NCI-H2227 treated with DMSO at 0.1 percent for 48 hours (cell line): ENCODE measurements around the gene PXYLP1.

Experiments
- DNase-seq: peaks from one replicate; lab custom pipeline; 2025; lab: John Stamatoyannopoulos, UW

Gene PXYLP1

DNA sequence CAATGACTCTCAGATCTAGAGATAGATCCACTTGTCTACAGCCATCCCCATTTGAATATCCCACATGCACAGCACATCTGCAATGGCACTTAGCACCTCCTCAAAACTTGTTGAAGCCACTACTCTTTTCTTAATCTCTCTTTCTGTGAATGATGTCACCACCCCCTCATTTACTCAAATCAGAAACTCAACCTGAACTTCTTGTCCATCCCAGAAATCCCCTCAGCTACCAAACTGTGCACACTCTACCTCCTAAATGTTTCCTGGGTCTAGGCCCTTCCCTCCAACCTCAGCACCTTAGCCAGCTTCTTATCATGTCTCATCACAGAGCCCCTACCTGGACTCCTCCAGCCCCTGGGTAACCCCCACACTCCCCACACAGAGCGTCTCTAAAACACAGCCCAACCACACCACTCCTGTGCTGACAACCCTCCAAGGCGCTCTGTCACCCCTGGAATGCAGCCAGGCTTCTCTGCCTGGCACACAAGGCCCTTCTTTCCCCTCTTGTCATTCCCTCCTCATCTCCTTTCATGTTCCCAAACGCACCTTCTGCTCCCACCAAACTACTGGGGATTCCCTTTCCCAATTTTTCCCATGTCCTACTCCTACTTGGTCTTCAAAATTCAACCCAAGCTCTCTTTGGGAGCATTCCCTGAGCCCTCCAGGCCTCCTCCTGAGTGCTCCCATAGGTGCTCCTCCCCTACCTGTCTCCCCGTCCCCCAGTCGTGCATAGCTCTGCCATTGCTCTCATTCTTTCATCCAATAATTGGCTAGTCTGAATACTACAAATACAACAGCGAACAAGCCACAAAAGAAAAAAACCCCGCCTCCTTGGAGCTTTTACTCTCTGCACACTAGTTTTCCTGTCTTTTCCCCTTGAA is 96.9 kb downstream of the PXYLP1 start:
- no peak for DNase-seq

DNA sequence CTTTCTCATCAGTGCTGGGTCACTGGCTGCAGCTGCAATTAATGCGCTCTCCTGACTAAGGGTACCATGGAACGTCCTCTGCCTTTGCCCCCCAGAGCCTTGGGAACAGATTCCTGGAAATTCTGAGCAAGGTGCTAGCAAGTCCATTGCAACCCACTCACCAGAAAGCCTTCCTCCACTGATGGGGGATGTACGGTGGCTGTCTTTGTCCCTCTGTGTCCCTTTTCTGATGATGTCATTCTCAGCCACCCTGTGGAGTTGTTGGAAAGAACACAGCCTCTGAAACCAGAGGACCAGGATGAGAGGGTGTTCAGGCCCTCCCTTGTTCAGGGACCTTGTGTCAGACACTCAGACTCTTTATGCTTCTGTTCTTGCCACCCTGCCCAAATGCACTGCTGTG is 98.6 kb downstream of the PXYLP1 start:
- no peak for DNase-seq

DNA sequence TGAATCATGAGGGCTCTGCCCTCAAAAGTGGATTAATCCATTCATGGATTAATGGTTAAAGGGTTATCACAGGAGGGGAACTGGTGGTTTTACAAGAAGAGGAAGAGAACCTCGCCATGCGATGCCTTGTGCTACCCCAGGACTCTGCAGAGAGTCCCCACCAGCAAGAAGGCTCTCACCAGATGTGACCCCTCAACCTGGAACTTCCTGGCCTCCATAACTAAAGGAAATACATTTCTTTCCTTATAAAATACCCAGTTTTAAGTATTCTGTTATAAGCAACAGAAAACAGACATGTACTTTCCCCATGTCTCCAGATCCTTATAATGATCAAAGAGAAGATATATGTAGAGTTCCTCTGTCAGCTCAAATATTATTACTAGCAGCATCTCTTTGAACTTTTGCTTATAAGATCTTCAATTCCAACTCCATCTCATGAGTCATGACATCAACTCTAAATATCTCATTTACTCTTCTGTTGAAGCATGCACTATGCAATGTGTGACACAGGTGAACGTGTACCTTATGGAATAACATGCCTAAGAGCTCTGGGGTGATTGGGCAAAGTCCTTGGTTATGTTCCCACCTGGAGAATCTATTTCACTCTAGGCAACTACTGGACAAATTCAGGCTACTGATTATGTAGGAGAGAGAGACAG is 99.2 kb downstream of the PXYLP1 start:
- DNase-seq = no peak

DNA sequence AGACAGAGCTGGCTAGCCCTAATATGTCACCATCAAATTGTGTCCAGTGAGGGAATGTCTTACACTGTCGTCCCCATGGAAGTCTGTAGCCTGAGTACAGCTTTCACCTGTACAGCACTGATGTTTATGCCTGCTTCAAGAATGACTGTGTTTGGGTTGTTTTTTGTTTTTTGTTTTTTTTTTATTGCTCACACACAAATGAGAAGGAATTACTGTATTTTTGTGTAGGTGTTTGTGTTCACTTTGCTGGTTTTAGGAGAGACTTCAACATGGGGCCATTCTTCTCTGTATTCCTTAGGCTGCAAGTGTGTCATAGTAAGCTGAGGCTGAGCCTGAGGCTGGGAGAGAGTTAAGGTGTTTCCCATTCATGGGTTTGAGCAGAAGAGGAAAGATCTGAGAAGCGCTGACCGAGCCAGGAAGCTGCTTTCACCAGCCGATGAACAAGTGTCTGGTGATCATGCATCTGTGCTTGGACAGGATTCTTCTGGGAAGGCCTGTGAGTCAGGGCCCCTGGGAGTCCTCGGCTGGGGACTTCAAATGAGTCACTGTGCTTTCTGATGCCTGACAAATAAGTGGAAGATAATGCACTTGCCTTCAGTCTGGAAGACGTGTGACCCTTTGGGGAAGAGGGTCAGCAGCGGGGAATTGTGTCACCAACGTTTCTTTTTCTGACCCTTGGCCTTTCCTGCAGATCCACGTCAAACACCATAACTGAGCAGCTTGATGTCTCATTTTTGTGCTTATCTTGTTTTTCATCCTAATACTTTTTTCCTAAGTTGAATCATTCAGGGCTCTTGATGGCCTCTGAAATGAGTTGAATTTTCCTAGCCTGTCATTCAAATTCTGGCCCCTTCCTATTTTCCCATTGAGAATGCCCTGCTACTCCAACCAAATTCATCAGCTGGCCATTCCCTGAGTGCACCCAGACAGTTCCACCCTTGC is 100.0 kb downstream of the PXYLP1 start:
- DNase-seq = no peak

DNA sequence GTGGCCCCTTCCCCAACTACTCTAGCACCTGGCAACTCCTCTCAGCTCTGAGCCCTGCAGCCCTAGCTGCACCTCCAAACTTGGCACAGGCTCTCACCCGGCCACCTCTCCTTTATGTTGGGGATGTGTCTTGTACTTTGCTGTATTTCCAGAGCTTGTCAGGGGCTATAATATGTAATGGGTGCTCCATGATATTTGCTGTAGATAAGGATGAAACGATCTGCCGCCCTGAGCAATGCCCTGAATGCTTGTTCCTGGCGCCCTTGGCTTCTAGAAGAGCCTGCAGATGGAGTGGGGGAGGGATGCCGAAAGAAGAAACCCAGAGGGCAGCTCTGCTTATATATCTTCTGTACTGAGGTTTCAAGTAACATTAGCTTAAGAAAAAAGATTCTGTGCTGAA is 100.8 kb downstream of the PXYLP1 start:
- DNase-seq = no peak

DNA sequence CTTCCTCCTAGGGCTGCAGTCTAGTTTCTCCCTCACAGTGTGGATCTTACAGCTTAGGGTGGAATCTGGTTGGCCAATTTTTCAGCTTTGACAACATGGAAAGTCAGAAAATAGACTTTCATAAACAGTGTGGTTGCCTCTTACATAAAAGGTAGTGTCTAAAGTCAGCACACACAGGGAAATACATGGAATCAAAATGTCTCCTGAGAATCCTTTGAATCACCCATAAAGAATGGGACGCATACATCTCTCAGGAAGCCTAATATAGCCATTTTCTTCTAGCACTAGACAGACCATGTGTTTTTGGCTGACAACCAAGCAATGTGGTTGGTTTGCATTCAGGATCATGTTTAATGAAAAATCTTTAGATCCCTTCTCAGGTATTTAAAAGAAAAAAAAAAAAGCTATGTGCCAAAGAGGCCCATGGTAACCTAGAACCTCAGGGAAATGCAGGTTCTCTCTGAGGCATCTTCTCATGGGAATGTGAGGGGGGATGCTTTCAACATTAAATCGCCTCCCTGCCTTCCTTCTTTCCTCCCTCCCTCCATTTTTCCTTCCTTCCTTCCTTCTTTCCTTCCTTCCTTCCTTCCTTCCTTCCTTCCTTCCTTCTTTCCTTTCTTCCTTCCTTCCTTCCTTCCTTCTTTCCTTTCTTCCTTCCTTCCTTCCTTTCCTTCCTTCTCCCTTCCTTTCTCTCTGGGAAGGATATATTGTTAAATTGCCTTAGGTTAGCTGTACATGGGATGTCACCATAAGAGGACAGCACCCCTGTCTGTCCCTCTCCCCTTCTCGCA is 102.4 kb downstream of the PXYLP1 start:
- no peak for DNase-seq

DNA sequence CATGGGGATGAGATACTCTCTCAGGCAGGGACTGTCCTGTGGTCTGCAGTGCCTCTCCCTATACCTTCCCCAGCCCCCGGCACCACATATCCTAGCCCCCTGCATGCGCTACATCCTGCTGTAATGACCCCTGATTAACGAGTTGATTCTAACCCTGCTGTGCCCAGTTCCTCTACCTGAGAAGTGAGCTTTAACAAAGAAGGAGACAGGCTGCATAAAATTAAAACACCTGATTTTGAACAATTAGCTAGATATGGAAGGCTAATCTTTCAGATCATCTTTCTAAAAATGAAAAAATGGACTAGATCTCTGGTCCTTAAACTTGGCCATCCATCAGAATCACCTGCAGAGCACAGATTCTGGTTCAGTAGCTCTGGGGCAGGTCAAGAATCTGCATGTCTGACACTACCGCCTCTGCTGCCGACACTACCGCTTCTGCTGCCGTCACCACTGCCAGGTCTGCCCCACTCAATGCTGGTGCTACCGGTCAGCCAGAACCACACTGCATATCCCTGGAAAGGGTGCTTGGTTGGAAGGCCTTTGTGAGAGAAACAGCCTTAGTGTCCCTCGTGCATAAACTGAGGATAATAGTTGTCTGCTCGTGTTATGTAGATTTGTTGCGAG is 103.1 kb downstream of the PXYLP1 start:
- no peak for DNase-seq

DNA sequence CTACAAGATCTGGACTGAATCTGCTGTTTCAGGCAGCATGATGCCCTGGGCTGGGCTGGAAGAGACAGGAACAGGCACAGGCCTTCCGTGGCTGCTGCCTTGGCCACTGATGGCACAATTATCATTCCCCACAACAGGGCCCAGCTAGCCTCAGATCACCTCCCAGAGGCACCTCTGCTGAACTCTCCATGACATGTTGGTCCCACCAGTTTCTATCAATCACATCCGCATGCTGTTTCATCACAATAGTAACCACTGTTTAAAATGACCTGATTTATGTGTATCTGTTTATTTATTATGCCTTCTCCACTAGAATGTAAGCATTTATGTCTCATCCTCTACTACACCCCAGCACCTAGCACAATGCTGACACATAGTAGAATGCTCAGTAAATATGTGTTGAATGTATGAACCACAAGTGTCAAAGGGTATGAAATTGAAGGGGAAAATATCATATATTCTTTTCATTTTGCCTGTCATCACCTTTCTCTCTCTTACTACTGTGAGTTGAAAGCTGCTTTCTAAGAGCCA is 104.0 kb downstream of the PXYLP1 start:
- no peak for DNase-seq

DNA sequence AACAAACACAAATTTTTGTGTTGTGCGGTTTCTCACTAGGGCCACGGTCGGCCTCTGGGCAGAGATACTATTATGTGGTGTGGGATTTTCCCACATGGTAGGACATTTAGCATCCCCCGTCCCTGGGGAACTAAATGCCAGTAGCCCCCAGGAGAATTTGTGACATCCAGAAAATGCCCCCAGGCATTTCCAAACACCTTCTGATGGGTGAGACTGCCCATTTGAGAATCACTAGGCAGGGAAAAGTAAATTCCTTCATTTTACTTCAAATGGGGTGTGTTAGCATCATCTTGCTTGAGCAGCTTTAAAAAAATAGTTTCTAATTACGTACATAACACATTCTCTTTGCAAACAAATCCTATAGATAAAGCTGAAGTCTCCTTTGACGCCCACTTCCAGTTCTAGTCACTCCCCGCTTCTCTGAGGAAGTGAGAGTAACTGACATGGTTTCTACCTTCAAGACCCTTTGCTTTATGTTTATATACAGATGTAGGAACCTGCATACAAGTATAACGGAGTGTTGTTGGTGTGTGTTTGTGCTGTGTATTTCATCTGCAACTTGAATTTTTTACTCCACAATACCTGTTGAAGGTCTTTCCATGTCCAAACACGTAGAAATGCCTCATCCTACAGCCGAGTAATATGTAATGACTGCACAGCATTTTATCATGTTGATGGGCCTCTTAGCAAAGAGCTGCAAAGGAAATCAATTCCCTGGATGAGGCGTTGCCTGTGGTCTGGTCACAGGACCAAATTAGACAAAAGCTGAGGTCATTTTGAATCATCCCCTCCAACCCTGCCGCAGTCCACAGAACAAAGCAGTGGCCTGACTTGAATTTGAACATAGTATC is 105.3 kb downstream of the PXYLP1 start:
- peak; percentile 62 for DNase-seq

DNA sequence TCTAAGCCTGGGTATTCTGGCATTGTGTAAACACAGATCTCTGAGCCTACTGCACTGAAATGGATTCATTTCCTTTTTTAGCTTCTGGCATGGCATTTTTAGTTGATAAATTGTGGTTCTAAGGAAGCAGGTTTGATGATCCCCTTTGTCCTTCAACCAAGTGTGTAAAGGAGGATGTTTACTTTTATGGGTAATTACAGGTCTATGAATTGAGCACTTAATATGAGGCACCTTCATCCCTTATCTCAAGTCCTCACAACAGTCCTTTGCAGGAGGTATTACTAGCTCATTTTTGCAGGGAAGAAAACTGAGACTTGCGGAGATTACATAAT is 105.9 kb downstream of the PXYLP1 start:
- DNase-seq = no peak

DNA sequence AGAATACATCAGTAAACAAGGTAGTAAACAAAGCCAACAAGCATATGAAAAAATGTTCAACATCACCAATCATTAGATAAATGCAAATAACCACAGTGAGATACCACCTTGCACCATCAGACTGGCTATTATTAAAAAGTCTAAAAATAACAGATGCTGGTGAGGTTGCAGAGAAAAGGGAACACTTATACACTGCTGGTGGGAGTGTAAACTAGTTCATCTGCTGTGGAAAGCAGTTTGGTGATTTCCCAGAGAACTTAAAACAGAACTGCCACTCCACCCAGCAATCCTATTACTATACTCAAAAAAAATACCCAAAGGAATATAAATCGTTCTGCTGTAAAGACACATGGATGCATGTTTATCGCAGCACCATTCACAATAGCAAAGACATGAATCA is 106.4 kb downstream of the PXYLP1 start:
- DNase-seq = no peak

DNA sequence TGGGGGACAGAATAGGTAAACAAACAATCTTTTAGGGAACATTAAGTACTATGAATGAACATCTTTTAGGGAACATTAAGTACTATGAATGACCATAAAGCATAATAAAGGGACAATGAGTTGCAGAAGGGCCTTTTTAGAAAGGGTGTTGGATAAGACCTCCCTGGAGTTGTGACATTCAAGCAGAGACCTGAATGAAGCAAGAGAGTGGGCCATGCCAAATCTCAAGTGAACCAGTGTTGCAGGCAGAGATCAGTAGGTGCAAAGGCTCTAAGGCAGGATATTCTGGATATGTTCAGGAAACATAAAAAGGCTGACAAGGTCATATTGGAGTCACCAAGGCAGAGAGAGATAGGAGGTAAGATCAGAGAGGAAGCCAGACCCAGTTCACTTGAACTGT is 107.3 kb downstream of the PXYLP1 start:
- DNase-seq = no peak

DNA sequence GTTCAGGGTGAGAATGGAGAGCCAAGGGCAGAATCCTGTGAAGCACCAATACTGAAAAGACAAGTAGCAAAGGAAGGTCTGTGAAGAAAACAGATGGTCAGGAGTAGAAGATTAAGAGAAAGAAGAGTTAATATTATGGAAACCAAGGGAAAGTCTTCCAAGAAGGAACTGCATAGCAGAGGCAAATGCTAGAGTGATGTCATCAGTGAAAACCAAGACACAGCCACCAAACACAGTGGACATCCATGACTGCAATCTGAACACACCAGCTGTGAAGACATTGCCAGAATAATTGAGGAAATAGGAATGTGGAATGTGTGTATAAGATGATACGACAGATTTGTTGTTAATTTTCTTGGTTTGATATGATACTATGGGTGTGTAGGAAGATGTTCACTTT is 109.9 kb downstream of the PXYLP1 start:
- no peak for DNase-seq

DNA sequence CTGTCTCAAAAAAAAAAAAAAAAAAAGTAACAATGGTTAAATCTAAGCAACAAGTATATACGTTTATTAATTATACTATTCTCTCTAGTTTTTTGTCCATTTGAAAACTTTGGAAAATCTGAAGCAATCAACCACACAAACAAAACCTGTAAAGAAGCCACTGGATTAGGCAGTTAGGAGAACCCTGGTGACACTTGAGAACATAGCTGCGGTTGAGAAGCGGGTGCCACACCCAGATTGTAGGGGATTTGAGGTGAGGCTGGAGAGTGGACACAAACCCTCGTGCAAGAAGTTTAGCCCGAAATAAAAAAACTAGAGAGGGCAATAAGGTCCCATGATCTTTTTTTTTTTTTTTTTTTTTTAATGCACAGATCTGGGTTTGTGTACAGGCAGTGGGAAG is 110.8 kb downstream of the PXYLP1 start:
- DNase-seq = no peak

DNA sequence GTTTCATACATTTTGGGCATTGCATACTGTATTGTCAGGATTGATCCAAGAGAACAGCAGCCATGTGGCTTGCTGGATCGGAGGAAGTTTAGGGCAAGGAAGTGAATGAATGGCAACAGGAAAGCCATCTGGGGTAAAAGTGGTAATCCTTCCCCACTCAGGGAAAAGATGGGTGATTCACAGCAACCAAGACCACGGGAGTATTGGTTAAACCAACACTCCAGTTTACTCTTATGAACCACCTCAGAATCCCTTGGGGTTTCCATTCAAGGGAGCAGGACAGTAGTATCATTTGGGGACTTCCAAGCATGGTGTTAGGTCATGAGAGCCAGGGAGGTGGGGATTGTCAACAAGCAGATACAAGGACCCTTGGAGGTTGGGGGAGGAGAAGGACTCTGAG is 111.5 kb downstream of the PXYLP1 start:
- no peak for DNase-seq

DNA sequence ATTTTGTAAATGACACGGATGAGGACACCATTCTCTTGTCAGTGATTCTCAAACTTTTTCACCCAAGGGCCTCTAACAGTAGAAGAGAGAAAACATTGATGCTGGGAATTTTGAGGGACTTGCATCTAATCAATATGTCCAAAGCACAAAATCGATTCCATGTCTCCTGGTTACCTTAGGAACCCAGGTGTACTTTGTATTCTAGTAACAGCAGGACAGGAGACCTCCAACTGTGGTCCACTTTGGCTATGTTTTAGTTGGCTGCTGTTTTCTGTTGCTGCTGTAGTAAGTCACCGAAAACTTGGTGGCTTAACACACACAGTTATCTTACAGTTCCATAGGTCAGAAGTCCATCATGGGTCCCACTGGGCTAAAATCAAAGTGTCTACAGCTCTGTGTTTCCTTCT is 112.2 kb downstream of the PXYLP1 start:
- no peak for DNase-seq
